DOHH2 (cell line): ENCODE data around the gene F5.

Source experiments
- H3F3A ChIP-seq: fragments of 200-600 bp; sonication (generic), shearing (Covaris generic); 2 replicates; pipeline ENCODE4 v1.6.0; 2016; ENCODE audit warnings: antibody characterized with exemption, mild to moderate bottlenecking; ENCODE audit not compliant: control insufficient read depth, insufficient read depth
- H3K27ac ChIP-seq: fragments of 200-600 bp; sonication (generic); 2 replicates; pipeline ENCODE4 v1.5.1; 2014; ENCODE audit warnings: low read depth, mild to moderate bottlenecking, low read length, moderate library complexity
- H3K27me3 ChIP-seq: fragments of 200-600 bp; sonication (generic); 2 replicates; pipeline ENCODE4 v1.6.1; 2014; ENCODE audit warnings: mild to moderate bottlenecking, low read length, mixed read lengths; ENCODE audit not compliant: control insufficient read depth
- H3K36me3 ChIP-seq: fragments of 200-600 bp; sonication (generic); 2 replicates; pipeline ENCODE4 v1.6.1; 2014; ENCODE audit warnings: mild to moderate bottlenecking, low read length, moderate library complexity, mixed read lengths; ENCODE audit not compliant: control insufficient read depth
- H3K4me1 ChIP-seq: fragments of 200-600 bp; sonication (generic); 2 replicates; pipeline ENCODE4 v1.6.1; 2014; ENCODE audit warnings: mild to moderate bottlenecking, low read length, mixed read lengths; ENCODE audit not compliant: control insufficient read depth
- H3K4me2 ChIP-seq: fragments of 200-600 bp; sonication (generic); 2 replicates; pipeline ENCODE4 v1.6.0; 2014; ENCODE audit warnings: mild to moderate bottlenecking, low read length, moderate library complexity
- H3K4me3 ChIP-seq: fragments of 200-600 bp; sonication (generic); 2 replicates; pipeline ENCODE4 v1.5.1; 2014; ENCODE audit warnings: mild to moderate bottlenecking, low read length, mixed read lengths
- H3K79me2 ChIP-seq: fragments of 200-600 bp; sonication (generic); 2 replicates; pipeline ENCODE4 v1.6.1; 2014; ENCODE audit warnings: mild to moderate bottlenecking, low read length, mixed read lengths; ENCODE audit not compliant: control insufficient read depth
- H3K9me2 ChIP-seq: fragments of 200-600 bp; sonication (generic); replicated peaks from 2 replicates; pipeline ENCODE4 v1.6.1; 2014; ENCODE audit warnings: mild to moderate bottlenecking, low read length, mixed read lengths; ENCODE audit not compliant: control insufficient read depth
- H3K9me3 ChIP-seq: fragments of 200-600 bp; sonication (generic); 2 replicates; pipeline ENCODE4 v1.6.1; 2014; ENCODE audit warnings: antibody characterized with exemption, low read length, mixed read lengths; ENCODE audit not compliant: control insufficient read depth, insufficient read depth
- H4K20me1 ChIP-seq: fragments of 200-600 bp; sonication (generic); 2 replicates; pipeline ENCODE4 v1.6.0; 2014; ENCODE audit warnings: low read depth, mild to moderate bottlenecking, antibody characterized with exemption, low read length, moderate library complexity; ENCODE audit not compliant: control insufficient read depth, insufficient read depth
- EZH2phosphoT487 ChIP-seq: fragments of 200-600 bp; sonication (generic); IDR thresholded peaks from 2 replicates; pipeline ENCODE4 v1.6.1; 2017; ENCODE audit warnings: borderline replicate concordance, mild to moderate bottlenecking, antibody characterized with exemption, low read length, moderate library complexity, mixed read lengths
- TF ChIP-seq, protein P1 (sequence below): fragments of 200-600 bp; sonication (generic); IDR thresholded peaks from one replicate; pipeline ENCODE4 v1.5.1; 2014; ENCODE audit warnings: antibody characterized with exemption, mild to moderate bottlenecking, low read depth, low read length; ENCODE audit not compliant: poor library complexity, severe bottlenecking

F5 gene

DNA sequence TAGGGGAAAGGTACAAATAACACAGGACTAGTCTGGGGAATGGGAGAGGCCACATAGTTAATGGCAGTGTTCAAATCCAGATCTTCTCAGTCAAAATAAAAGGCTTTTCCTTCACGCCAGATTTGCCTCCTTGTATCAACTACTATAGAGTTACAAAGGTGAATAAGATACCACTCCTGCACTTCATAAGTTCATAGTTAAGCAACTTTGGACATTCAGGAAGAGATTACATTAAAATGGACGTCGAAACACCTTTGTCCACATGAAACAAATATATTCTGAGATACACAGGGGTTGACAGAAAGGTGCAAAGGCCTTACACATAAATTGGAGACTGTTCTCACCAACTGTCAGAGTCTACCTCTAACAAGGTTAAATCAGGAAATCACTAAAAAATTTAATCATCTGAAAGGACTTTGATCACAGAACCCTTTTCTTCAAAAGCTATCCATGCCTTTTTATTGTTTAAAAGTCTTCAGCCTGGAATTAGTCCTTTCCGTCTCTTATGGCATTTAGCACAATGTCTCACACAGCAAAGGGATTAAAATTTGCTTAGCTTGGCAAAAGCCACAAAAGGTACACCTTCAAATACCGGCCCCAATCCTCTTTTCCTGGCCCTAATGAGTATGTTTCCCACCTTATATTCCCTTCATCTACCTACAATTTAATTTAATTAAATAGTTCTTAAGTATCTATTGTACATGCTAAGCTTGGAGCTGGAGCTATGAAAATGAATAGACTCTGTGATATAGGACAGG is 8.1 kb downstream of the F5 start:
- Histone ChIP-seq H3K4me3 (no peak overlapping the region), H3K36me3 (no peaks in the 10 kb centered on the region), H3K9me2 (no peaks in the 10 kb centered on the region), H3K27me3 (peaks cover 37% of the 10 kb centered on the region), H3K4me1 (no peaks in the 10 kb centered on the region), H3K79me2 (no peaks in the 10 kb centered on the region), H3K9me3 (no peaks in the 10 kb centered on the region; the same call in 1 of the 2 replicates), H3K4me2 (no peak overlapping the region), H4K20me1 (no peaks in the 10 kb centered on the region), H3F3A (no peaks in the 10 kb centered on the region), H3K27ac (no peak overlapping the region)
- TF ChIP-seq, protein P1, sequence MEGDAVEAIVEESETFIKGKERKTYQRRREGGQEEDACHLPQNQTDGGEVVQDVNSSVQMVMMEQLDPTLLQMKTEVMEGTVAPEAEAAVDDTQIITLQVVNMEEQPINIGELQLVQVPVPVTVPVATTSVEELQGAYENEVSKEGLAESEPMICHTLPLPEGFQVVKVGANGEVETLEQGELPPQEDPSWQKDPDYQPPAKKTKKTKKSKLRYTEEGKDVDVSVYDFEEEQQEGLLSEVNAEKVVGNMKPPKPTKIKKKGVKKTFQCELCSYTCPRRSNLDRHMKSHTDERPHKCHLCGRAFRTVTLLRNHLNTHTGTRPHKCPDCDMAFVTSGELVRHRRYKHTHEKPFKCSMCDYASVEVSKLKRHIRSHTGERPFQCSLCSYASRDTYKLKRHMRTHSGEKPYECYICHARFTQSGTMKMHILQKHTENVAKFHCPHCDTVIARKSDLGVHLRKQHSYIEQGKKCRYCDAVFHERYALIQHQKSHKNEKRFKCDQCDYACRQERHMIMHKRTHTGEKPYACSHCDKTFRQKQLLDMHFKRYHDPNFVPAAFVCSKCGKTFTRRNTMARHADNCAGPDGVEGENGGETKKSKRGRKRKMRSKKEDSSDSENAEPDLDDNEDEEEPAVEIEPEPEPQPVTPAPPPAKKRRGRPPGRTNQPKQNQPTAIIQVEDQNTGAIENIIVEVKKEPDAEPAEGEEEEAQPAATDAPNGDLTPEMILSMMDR: no peak
- TF ChIP-seq EZH2phosphoT487: no peak

DNA sequence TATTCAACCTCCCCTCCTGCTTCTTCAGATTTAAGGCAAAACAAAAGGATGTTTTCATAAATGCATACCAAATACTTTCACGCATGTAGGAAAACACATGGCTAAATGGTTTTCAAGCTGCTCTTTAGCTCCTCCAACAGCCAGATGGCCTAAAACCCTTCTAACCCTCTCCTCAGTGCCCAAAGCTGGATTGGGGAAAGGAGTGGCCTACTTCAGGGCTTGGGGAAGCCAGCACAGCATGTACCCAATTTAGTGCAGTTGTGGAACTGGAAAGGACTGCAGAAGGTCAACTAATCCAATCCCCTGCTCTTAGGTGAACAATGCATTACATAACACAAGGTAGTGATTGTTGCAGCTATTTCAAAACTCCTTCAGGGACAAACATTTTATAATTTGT is 9.3 kb downstream of the F5 start:
- Histone ChIP-seq H3K4me3 (no peak overlapping the region), H3K9me3 (no peaks in the 10 kb centered on the region; the same call in 1 of the 2 replicates), H3K4me1 (no peaks in the 10 kb centered on the region), H3F3A (no peaks in the 10 kb centered on the region), H3K27ac (no peak overlapping the region), H3K27me3 (peaks cover 33% of the 10 kb centered on the region), H3K4me2 (no peak overlapping the region), H3K9me2 (no peaks in the 10 kb centered on the region), H3K36me3 (no peaks in the 10 kb centered on the region), H3K79me2 (no peaks in the 10 kb centered on the region), H4K20me1 (no peaks in the 10 kb centered on the region)
- TF ChIP-seq EZH2phosphoT487: no peak
- TF ChIP-seq, protein P1: no peak

- H3K9me3 ChIP-seq: no peaks in the 10 kb centered on the region; the same call in 1 of the 2 replicates
- H3K9me2 ChIP-seq: no peaks in the 10 kb centered on the region
- H3K4me1 ChIP-seq: no peaks in the 10 kb centered on the region
- no peak overlapping the region for H3K4me2 ChIP-seq
- H4K20me1 ChIP-seq: no peaks in the 10 kb centered on the region
- no peaks in the 10 kb centered on the region for H3K79me2 ChIP-seq
- no peak for TF ChIP-seq EZH2phosphoT487
- TF ChIP-seq, protein P1: no peak
- no peaks in the 10 kb centered on the region for H3K36me3 ChIP-seq
- H3K27me3 ChIP-seq: peaks cover 29% of the 10 kb centered on the region
- no peaks in the 10 kb centered on the region for H3F3A ChIP-seq
- H3K27ac ChIP-seq: no peak overlapping the region
- H3K4me3 ChIP-seq: no peak overlapping the region
Measured at GRCh38 chr1:169576241-169576934, 9.9 kb downstream of the F5 start.
